ENCODE measurements around the gene GDF7. TPM values are rescaled to one million over a fixed set of nuclear protein-coding genes. Genes with fewer than 3 reads are reported as not detected.

GDF7 gene
- polyA plus RNA-seq, 1 of the 3 experiments (the other 2 are of a cell fraction): 0.02 TPM

GRCh38 chr2:20724500-20725053, 57.6 kb downstream of the GDF7 start:
- DNase-seq: no peak
- Histone ChIP-seq H3K27me3 (ENCODE audit: insufficient read depth) (no peaks in the 10 kb centered on the region), H2AFZ (ENCODE audit: low read depth) (no peak overlapping the region), H3K4me1 (ENCODE audit: control insufficient read depth in 1 of 2, insufficient read depth in 2 of 2, low read depth in 1 of 2, low read length in 1 of 2) (peaks cover 5 to 9% of the 10 kb centered on the region in 2 experiments; a peak in 3 of 4 replicates), H4K20me1 (ENCODE audit: insufficient read depth) (no peaks in the 10 kb centered on the region), H3K27ac (ENCODE audit: low read depth in 2 of 2, low read length in 1 of 2) (no peak overlapping the region), H3K4me3 (ENCODE audit: low read depth in 2 of 2, low read length in 1 of 2) (no peak overlapping the region), H3K36me3 (replicated peaks in 1 of 2; ENCODE audit: control insufficient read depth in 1 of 2, insufficient read depth in 2 of 2, low read length in 1 of 2) (peaks cover 0 to 11% of the 10 kb centered on the region in 2 experiments), H3K79me2 (ENCODE audit: insufficient read depth) (no peaks in the 10 kb centered on the region), H3F3A (replicated peaks; ENCODE audit: insufficient read depth) (no peaks in the 10 kb centered on the region), H3K4me2 (no peak overlapping the region), H3K9me3 (no peaks in the 10 kb centered on the region), H3K9ac (no peak overlapping the region), H3K9me2 (no peaks in the 10 kb centered on the region)
- TF ChIP-seq, protein P1, sequence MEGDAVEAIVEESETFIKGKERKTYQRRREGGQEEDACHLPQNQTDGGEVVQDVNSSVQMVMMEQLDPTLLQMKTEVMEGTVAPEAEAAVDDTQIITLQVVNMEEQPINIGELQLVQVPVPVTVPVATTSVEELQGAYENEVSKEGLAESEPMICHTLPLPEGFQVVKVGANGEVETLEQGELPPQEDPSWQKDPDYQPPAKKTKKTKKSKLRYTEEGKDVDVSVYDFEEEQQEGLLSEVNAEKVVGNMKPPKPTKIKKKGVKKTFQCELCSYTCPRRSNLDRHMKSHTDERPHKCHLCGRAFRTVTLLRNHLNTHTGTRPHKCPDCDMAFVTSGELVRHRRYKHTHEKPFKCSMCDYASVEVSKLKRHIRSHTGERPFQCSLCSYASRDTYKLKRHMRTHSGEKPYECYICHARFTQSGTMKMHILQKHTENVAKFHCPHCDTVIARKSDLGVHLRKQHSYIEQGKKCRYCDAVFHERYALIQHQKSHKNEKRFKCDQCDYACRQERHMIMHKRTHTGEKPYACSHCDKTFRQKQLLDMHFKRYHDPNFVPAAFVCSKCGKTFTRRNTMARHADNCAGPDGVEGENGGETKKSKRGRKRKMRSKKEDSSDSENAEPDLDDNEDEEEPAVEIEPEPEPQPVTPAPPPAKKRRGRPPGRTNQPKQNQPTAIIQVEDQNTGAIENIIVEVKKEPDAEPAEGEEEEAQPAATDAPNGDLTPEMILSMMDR (IDR thresholded peaks at IDR 0.05): no peak
- TF ChIP-seq ELF1 (IDR thresholded peaks at IDR 0.05) (no peak), TEAD4 (IDR thresholded peaks at IDR 0.05; ENCODE audit: borderline replicate concordance, insufficient read depth) (no peak), EP300 (IDR thresholded peaks at IDR 0.05; ENCODE audit: borderline replicate concordance in 1 of 2, low read depth in 1 of 2, low read length in 1 of 2) (no peak), FOXJ3 (CRISPR knock-in tag; IDR thresholded peaks at IDR 0.05) (no peak), MEF2A (IDR thresholded peaks at IDR 0.05; ENCODE audit: borderline replicate concordance, low read depth) (no peak), GATA2 (CRISPR knock-in tag; IDR thresholded peaks at IDR 0.05) (no peak), TCF12 (IDR thresholded peaks at IDR 0.05) (no peak), SIN3A (IDR thresholded peaks at IDR 0.05; ENCODE audit: borderline replicate concordance, low read depth, low read length) (no peak), TAF1 (IDR thresholded peaks at IDR 0.05; ENCODE audit: borderline replicate concordance, low read depth, low read length) (no peak), USF2 (IDR thresholded peaks at IDR 0.05; ENCODE audit: borderline replicate concordance, low read depth, low read length) (no peak), EZH2phosphoT487 (IDR thresholded peaks at IDR 0.05; ENCODE audit: borderline replicate concordance, low read depth) (no peak), USF1 (IDR thresholded peaks at IDR 0.05; ENCODE audit: borderline replicate concordance, low read depth) (no peak), RXRA (IDR thresholded peaks at IDR 0.05; ENCODE audit: borderline replicate concordance, low read depth) (no peak), MXI1 (IDR thresholded peaks at IDR 0.05; ENCODE audit: low read depth, low read length) (no peak), NRF1 (IDR thresholded peaks at IDR 0.05; ENCODE audit: low read depth, low read length) (no peak), FOSL2 (IDR thresholded peaks at IDR 0.05; ENCODE audit: borderline replicate concordance, low read depth) (no peak), NFIC (IDR thresholded peaks at IDR 0.05; ENCODE audit: borderline replicate concordance) (no peak)
- 97% methylated on average over 3 of the region's 3 CpGs for WGBS (ENCODE audit: low lambda C conversion rate)
- ChIA-PET POLR2A (no interaction called here), CTCF (interaction anchor here (1.2 to 1.3 kb wide), 2 partner anchors 26 to 63 kb away, joined by 3 to 4 read pairs; no protein-coding TSS in a partner anchor)
